HFF-Myc (cell line): Measurements from ENCODE around the gene RAB14.

Experiments
- DNase-seq: peaks from one replicate; pipeline ENCODE4 v3.0.0-alpha.2; 2011; ENCODE audit warnings: low read depth; ENCODE audit errors: extremely low read depth
- H3K4me3 ChIP-seq: replicated peaks from 2 replicates; pipeline ENCODE4 v1.5.1; 2011; ENCODE audit warnings: low read depth, mild to moderate bottlenecking, control low read depth, low read length
- CTCF ChIP-seq: IDR thresholded peaks from 2 replicates; pipeline ENCODE4 v1.5.1; 2012; ENCODE audit warnings: mild to moderate bottlenecking, low read depth, low read length, control low read depth; ENCODE audit errors: missing control alignments

RAB14 gene

GRCh38 chr9:121194730-121195129, 6.9 kb downstream of the RAB14 start:
- H3K4me3 ChIP-seq, result no peak overlapping the region
- DNase-seq, result no peak
- no peak for TF ChIP-seq CTCF

- H3K4me3 ChIP-seq, result no peak overlapping the region
- DNase-seq, result no peak
- no peak for TF ChIP-seq CTCF
Observed at GRCh38 chr9:121192959-121193640, 8.6 kb downstream of the RAB14 start.

GRCh38 chr9:121192518-121192917, 9.2 kb downstream of the RAB14 start:
- TF ChIP-seq CTCF, result no peak
- no peak for DNase-seq
- H3K4me3 ChIP-seq, result no peak overlapping the region

GRCh38 chr9:121191235-121191634, 10.4 kb downstream of the RAB14 start:
- H3K4me3 ChIP-seq, result no peak overlapping the region
- DNase-seq, result no peak
- TF ChIP-seq CTCF, result no peak

- H3K4me3 ChIP-seq, result no peak overlapping the region
- DNase-seq, result no peak
- no peak for TF ChIP-seq CTCF
Observed at GRCh38 chr9:121189660-121190059, 12.0 kb downstream of the RAB14 start.

GRCh38 chr9:121189006-121189405, 12.7 kb downstream of the RAB14 start:
- DNase-seq, result no peak
- H3K4me3 ChIP-seq, result no peak overlapping the region
- TF ChIP-seq CTCF, result no peak

- no peak for DNase-seq
- H3K4me3 ChIP-seq, result no peak overlapping the region
- TF ChIP-seq CTCF, result no peak
Observed at GRCh38 chr9:121187636-121188305, 13.9 kb downstream of the RAB14 start.
